Mammary epithelial cell (primary cell): Measurements from ENCODE around the gene RDH16.

Source experiments
- CTCF ChIP-seq, 2 donors: IDR thresholded peaks in 1 of 2; conservative IDR thresholded peaks in 1 of 2; 2 replicates each; pipeline ENCODE4 v1.5.1; 2011 to 2012; ENCODE audit warnings: inconsistent platforms in 2 of 2, low read length in 2 of 2, mild to moderate bottlenecking in 2 of 2, control low read depth in 1 of 2, low read depth in 1 of 2; ENCODE audit not compliant: insufficient read depth in 1 of 2; ENCODE audit errors: extremely low read depth in 1 of 2
- EZH2 ChIP-seq: IDR thresholded peaks from 2 replicates; pipeline ENCODE4 v1.6.1; 2012; ENCODE audit warnings: low read length, inconsistent platforms, borderline replicate concordance

- TF ChIP-seq CTCF (conservative IDR thresholded peaks at IDR 0.05 in 1 of 2, IDR thresholded peaks at IDR 0.05 in 1 of 2; ENCODE audit: extremely low read depth in 1 of 2, insufficient read depth in 1 of 2, low read depth in 1 of 2, low read length in 2 of 2), result no peak
- TF ChIP-seq EZH2, result no peak
Measured at GRCh38 chr12:56990648-56991318, 33.4 kb upstream of the RDH16 start.
